Stomach (tissue), 4 donors: ENCODE results near the gene NTPCR.

Experiments
- CTCF ChIP-seq, 7 experiments: fragments of 450-650 bp in 4 of 7; fragments of 200-600 bp in 3 of 7; sonication (generic) in 3 of 7; IDR thresholded peaks; one replicate each; pipeline ENCODE4 v1.5.1; 2016 to 2019; ENCODE audit warnings: antibody characterized with exemption in 7 of 7, control low read depth in 2 of 7, mild to moderate bottlenecking in 1 of 7
- POLR2AphosphoS5 ChIP-seq, 3 donors: sonication (generic); formaldehyde crosslinking; IDR thresholded peaks; one replicate each; pipeline ENCODE4 v1.6.1; 2016; ENCODE audit warnings: antibody characterized with exemption in 3 of 3

DNA sequence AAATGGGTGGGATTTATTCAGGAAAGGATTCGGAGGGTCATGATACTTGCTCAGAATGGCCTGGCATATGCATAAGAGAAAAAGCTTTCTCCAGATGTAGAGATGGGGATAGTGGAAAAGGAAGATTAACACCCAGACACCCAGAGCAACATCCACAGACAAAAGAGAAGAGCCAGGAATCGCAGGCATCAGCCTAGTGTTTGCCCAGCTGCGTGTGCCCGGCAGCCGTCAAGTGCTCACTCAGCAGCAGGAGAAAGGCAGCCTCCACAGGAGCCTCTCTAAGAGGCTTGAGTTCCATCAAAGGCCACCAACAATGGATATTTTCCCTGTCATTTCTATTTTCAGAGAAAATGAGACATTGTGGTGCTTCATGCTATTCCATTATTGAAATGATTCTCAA, 54.7 kb downstream of the NTPCR start:
- TF ChIP-seq CTCF (IDR thresholded peaks at IDR 0.05): no peak
- no peak for TF ChIP-seq POLR2AphosphoS5 (IDR thresholded peaks at IDR 0.05)
